GM18867 (cell line): ENCODE data around the gene GNAO1.

Experiments used
- ATAC-seq: cut with Tn5 transposase; IDR thresholded peaks from one replicate; pipeline ENCODE4 v1.9.1; 2021; ENCODE audit warnings: mild to moderate bottlenecking, moderate library complexity; ENCODE audit not compliant: unreplicated experiment

Gene GNAO1

DNA sequence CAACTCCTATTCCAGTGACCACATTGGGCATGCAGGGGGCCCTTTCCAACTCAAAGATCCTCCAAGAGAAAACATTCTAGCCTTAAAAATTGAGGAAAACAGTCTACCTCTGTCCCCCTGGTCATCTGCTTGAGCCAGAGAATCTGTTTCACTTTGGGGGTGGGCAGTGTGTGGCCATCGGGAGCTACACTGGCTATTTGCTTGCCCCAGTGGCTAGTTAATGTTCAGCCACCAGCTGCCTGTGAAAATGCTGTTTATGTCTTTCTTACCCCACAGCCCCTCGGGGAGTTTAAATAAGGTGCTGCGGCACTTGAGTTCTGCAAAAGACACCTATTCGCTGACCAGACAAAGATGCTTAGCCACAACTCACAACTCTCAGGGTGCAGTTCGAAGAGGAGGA is 43.4 kb downstream of the GNAO1 start:
- ATAC-seq = no peak

DNA sequence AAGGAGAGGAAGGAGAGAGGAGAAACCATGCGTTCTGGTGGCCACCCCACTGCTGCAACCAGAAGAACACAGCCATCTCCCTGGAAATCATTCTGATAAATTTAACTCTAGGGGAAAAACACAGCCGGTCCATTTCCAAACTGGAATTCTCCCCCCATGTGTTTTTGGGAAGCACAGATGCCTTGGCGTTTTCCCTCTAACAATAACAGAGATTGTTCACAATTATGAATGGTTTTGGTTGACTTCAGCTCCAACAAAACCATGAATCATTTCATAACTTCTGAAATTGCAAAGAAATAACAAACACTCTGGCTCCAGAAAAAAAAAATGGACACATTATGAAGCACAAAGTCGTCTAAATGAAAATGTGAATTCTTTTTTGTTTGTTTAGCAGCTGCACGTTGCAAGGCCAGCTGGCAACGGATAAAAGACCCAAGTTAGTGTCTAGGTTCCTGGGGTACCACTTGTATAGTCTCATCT is 46.2 kb downstream of the GNAO1 start:
- no peak for ATAC-seq

DNA sequence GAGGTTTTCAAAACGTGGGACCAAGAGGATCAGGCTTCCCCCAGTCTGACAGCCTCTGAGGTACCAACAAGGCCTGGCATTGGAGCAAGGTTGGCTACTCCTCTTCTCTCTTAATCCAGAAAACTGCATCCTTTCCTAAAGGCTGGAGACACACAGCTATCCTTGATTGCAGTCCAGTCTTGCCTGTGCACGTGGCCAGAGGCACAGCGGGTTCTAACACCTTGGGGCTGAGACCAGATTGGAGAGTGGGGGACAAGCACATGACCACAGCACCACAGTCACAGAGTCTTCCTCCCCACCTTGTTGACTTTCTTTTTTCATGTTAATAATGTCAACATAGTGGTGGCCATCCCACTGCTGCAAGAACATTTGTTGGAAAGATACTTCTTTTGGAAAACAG is 46.9 kb downstream of the GNAO1 start:
- ATAC-seq = no peak

DNA sequence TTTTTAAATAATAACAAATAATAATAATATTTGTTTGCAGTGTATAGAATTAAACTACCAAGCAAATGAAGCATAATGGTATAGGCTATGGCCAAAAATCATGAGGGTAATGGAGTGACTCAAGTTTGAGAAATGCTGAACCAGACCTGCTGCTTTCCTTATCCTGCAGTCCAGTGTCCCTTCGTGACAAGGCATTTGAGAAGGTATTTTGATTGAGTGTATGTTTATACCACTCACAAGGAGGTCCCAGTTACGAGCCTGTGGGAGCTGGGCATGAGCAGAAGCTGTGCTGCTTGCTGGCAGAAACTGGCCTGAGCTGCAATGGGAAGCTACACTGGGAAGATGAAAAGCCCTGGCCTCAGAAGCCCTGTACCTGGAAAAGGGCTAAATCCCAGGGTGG is 50.3 kb downstream of the GNAO1 start:
- ATAC-seq = no peak

DNA sequence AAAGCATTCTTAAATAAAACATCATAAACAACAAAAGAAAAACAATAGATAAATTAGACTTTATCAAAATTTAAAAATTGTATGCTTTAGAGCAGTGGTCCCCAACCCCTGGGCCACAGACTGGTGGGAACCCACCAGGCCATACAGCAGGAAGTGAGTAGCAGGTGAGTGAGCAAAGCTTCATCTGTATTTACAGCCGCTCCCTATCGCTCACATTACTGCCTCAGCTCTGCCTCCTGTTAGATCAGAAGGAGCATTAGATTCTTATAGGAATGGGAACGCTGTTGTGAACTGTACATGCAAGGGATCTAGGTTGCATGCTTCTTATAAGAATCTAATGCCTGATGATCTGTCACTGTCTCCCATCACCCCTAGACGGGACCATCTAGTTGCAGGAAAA is 51.5 kb downstream of the GNAO1 start:
- ATAC-seq = no peak

DNA sequence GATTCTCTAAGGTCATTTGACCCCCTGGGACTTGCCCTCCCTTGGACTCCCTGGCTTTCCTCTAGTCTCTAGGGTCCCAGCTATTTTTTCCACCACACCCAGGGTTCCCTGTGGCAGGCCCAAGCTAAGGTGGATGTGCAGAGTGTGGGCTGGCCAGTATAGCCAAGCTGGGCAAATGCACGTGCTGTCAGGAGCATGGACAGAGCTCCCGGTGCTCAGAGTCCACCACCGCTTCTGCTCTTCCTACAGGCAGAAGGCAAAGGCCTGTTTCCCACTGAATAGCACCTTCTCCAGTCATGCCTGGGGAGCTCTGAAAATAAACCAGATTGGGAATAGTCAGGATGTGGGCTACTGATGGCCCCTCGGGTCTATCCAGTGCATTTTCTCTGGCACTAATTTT is 53.3 kb downstream of the GNAO1 start:
- ATAC-seq = no peak

DNA sequence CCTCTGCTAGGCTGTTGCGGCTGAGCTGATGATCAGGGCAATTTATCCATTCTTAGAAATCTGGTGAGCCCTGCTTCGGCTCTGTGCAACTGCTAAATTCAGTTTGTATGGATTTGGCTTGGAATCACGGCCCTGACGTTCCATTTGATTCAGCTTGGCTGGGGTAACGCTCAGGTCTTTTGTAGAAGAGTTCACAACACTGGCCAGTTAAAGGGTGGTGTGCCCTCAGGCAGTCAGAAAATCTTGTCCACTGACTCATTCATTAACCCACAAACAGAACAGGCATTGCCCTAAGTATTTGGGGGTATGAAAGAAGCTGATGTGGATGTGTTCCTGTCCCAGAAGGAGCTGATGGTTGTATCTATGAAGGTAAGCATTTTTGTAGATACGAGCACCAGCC is 53.9 kb downstream of the GNAO1 start:
- no peak for ATAC-seq

DNA sequence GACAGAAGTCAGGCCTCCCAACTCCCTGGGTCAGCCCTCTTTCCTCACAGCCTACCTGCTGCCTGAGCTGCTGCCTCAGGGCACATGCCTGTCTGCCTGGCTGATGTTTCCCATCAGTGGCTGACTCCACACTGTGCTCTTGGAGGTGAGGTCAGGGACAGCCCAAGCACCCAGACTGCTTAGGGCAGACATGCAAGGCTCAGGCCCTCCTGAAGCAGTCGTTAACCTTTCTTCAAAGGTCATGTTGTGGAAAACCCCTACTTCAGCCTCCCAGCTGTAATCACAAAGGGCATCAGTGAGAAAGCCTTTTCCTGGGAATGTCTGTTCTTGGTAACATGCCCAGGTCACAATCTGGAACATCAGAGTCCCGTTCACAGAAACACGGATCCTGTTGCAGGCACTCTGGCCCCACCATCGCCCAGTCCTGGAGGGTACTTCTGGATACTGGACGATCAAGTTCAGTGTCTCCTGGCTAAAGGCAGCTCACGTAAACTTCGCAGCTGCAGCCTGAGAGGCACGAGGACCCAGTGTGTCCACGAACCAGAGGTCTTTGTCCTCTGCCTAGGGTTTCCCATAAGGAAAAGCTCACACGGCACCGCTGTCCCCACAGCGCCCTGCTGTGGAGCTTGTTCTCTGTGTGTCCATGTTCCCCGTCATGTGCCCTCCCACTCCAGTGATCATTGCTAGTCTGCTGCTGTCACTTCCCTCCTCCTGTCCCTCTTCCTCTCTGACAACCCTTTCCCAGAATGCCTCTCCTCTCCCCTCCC is 54.9 kb downstream of the GNAO1 start:
- no peak for ATAC-seq

DNA sequence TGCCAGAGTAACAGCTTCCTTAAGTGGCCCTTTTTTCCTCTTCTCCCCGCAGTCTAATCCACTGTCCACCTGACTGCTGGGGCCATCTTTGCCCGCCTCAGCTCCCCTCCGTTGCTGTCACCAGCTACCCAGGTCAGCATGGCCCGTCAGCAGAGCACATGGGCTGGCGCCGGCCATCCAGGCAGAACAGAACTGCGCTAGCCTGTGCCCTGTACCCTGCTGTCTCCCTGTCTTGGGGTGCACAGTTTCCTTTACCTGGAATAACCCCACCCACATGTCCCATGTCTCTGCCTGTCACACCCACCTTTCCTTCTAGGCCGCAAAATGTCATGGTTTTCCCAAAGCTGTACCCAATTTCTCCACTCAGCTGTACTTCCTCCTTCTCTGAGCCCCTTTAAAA is 55.7 kb downstream of the GNAO1 start:
- ATAC-seq = no peak

DNA sequence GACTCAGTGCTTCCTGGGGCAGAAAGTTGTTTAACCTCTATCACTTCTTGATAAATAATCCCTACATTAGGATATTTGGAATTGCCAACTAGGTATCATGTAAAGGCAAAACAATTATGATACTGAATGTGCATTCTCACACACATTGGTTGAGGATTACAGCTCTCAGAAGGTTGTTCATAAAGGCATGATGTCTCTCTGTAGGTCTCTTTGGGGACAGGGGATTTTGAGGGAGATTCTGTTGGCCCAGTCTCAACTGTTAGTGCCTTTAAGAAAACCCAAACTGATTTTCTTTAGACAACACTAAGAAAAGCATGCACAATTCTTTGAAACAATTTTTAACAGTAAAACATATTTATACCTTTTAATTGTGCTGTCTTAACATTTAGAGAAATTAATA is 56.5 kb downstream of the GNAO1 start:
- no peak for ATAC-seq

DNA sequence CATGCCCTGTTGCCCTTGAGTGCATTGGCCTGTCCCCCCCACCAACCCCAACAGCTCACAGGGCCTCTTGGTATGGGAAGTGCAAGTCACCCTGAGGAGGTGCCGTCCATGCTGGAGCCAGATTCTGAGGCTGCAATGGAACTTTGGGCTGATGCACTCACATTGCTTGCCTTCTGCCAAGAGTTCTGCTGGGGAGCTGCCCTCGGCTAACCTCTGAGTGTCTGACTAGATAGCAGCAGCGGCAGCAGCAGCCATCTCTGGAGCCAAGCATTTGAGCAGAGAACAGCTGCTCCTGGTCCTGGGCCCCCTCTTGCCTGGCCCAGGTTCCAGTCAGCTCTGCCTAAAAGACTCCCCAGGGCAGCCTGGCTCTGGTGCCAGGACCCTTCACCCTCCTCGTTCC is 61.5 kb downstream of the GNAO1 start:
- no peak for ATAC-seq

DNA sequence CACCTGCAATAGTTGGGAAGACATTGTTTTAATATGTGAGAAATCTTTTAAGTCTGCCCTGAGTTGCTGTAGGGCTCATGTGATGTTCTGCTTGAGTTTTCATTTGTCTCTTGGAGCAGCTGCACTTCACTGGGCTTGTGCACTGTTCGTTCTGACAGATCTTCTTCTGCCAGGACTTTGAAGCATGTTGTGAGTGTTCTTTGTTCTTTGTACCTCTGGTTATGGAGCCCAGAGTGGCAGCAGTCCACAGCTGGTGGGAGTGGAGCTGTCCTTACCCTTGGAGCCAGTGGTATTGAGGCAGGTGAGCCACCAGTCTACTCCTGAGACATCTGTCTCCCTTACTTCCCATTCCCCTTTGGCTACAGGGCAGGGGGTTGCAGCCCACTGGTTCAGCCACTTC is 64.6 kb downstream of the GNAO1 start:
- ATAC-seq = no peak

DNA sequence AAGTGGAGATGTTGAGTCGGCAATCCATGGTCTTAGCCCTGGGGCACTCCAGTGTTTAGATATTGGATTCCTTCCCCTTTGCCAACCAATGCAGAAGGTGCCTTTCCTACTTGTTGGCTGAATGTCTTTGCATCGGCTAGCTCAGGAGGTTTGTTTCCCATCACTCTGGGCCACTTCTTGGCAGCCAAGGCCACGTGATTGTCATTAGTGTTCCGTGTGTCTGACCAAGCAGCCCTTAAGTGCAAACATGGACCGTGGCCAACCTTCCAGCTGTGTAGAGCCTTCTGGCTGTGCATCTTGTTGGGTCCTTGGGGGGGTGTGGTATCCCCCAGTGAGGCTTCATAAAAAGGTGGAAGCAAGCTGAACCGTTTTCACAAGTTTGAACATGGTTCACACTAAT is 66.0 kb downstream of the GNAO1 start:
- no peak for ATAC-seq

DNA sequence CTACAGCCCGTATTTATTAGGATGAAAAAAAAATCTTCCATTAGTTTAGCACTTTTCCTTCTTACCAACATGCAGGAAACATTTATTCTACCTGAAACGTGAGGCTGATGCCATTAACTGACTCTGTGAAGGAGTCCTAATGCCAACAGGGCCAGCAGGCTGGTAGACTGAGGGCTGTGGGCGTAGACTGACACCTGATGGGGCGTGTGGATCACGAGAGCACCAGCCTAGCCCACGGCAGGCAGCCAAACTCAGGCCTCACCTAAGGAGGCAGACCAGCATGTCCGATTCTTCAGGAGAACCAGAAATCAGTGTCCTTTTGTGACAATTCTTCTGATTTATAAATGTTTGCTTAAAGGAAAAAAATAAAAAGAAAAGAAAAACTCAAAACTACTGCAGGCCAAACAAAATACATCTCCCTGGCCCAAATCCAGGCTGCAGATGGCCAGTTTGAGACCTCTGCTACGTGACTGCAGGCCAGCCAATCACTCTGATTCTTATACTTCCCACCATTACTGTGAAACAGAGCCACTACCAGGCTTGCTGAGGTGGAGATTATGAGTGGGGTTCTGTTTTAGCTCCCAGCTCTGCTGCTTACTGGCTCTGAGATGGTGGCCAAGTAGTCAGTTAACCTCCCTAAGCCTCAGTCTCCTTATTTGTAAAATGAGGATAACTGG is 66.5 kb downstream of the GNAO1 start:
- ATAC-seq = no peak

DNA sequence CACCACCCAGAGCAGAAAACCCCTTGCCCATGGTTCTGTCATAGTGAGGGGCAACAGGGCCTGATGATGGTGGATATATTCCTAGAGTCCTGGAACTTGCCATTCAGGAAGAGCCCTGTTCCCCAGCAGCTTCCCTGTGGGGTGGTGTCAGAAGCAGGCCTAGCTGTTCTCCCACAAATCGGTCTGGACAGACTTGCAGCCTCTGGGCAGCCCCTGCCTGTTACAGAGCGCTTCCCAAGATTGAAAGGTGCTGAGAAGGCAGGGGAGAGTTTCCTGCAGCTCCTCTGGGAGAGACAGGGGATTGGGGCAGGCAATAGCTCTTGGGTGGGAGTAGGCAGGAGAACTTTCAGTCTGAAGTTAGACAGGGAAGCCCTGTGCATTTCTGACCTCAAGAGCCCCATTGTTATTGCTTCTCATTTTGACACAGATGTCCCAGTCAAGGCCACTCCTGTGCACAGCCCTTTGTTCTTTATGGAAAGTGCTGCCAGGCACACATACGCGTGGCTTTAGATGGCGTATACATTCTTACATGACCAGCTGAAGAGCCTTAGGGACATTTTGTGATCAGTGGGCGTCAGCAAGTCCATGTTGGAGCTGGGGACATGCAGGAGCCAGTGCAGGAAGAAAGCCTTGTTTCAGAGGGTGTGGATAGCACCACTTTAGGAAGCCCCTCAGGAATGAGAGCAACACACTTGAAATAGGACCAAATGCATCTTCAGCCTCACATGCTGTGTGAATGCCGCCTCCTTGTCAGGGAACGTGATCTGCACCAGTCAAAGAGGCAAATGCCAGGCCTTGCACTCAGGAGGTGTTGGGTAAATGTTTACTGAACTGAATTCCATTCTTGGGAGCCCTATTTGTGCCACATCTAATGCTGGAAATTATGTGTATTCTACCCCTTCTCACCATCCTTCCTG is 67.5 kb downstream of the GNAO1 start:
- no peak for ATAC-seq

DNA sequence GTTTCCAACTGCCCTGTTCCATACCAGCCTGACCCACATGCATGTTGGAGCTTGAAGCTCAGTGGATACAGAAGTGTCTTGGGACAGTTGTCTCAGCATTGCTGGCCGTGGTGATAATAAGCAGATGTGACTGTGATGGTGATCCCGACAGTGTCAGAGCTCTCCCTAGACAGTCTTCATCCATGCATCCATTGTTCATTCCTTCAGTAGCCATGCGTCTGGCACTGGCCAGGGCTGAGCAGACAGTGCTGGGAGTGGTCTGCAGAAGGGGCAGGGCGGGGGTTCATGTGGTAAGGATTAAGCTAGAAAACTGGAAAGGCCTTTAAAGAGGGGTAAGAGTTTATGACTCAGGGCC is 68.1 kb downstream of the GNAO1 start:
- ATAC-seq = no peak

DNA sequence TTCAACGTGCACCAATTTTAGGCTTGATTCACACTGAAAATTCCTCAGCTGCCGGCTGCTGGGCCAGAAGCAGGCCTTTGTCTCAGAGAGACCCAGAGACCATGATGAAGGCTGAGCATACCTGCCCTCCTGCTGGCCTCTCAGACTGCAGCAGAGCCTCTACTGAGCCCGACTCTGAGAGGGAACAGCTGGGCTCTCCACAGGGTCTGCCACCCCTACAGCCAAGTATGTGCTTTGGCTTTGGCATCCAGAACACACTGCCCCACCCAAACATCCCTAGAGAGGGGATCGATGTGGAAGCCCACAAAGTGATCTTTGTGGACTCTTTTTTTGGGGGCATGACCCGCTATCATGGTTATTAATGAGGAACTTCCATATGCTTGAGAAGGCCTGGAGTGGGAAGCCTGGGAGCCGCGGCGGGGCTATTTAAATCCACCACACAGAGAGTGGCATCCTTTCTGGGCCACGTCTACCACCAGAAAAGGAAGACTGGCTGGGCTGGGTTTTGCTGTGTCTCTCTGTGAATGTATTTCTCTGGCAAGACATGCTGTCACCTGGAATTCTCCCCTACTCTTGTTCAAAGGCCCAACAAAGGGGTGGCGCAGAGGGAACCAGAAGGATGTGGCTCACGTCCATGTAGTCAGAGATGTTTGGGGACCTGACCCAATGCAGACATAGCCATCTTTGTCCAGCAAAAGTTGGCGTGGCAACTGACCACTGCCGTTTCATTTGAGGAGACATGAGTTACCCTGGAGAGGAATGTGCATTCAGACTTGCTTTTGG is 69.3 kb downstream of the GNAO1 start:
- no peak for ATAC-seq

DNA sequence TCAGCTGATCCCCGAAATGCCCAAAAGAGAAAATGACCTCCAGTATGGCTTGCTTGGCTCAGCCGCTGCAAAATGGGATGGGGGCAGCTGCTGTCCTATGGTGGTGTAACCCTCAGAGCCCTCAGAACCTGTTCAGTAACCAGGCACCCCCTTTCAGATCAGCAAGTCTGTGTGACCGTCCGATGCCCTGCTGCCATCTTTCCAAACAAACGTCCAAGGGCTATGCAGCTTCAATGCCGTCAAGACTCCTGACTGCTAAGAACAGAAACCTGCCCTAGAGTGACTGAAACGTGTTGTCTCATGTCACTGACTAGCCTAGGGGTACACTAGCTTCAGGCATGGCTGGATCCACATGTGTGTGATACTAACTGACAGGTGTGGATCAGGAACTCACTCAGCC is 70.4 kb downstream of the GNAO1 start:
- ATAC-seq = no peak

DNA sequence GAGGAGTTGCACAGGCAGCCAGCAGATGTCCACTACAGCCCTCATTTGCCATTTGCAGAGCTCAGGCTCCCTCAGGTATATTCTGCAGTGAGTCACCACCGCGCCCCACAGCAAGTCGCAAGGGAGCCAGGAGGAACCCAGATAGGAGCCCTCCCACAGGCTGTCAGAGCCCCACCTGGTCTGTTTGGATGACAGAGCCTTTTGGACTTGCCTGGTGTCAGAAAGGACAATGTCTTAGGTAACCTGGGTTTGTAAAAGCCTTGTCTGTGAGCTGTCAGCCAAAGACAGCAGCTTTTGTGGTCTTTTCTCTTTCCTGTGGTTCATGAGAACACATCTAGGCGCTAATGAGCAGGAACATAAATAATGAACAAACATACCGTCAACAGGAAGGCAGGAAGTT is 70.9 kb downstream of the GNAO1 start:
- ATAC-seq = no peak

DNA sequence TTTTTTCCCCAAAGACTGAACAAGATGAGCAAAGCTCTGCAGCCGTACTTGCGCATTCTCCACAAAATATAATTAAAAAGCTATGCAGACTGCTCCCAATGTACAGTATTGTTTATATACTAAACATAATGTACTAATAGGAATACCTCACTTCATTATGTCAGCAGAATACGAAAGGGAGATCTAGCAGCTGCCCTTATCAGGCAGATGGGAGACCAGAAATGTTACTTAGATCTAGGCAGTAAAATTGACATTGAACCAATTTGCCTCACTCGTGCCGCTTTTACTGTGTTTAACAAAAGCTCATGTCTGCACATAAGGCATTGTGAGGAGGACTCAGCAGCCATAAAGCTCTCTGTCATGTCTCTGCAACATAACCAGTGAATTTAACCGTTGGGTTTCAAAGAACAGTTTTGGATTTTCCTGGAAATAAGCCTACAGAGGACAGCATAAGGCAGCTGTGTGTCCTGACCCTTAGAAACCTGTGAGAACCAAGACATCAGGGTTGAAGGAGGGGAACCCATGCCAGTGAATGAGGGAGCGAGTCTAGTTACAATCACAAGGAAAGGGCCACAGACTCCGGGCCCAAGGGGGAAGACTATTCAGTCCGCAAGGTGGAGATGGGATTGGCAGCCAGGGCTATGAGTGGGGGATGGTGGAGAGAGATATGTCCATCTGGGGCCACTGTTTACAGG is 71.4 kb downstream of the GNAO1 start:
- no peak for ATAC-seq
